Measurements from ENCODE around the gene MED15.

Gene MED15

GRCh38 chr22:20615533-20616450 is 108.4 kb downstream of the MED15 start:
- H3K36me3 ChIP-seq (ENCODE audit: control insufficient read depth, low read length), result no peaks in the 10 kb centered on the region
- no peak overlapping the region for H3K4me3 ChIP-seq (ENCODE audit: low read length)
- H3K79me2 ChIP-seq (ENCODE audit: control insufficient read depth, low read length), result no peaks in the 10 kb centered on the region
- TF ChIP-seq EZH2phosphoT487 (IDR thresholded peaks at IDR 0.05; ENCODE audit: borderline replicate concordance, low read length) (no peak), CTCF (IDR thresholded peaks at IDR 0.05; ENCODE audit: low read depth, low read length, poor library complexity, severe bottlenecking) (no peak)
- H3F3A ChIP-seq (ENCODE audit: control insufficient read depth, insufficient read depth), result no peaks in the 10 kb centered on the region
- H3K9me3 ChIP-seq (ENCODE audit: control insufficient read depth, insufficient read depth, low read length), result no peaks in the 10 kb centered on the region
- H3K4me2 ChIP-seq (ENCODE audit: low read length), result no peak overlapping the region
- H3K9me2 ChIP-seq (replicated peaks; ENCODE audit: control insufficient read depth, low read length), result no peaks in the 10 kb centered on the region
- H3K27ac ChIP-seq (ENCODE audit: low read depth, low read length), result no peak overlapping the region
- no peaks in the 10 kb centered on the region for H3K4me1 ChIP-seq (ENCODE audit: control insufficient read depth, low read length)
- no peaks in the 10 kb centered on the region for H3K27me3 ChIP-seq (ENCODE audit: control insufficient read depth, low read length)
- no peaks in the 10 kb centered on the region for H4K20me1 ChIP-seq (ENCODE audit: control insufficient read depth, insufficient read depth, low read depth, low read length)

GRCh38 chr22:20616451-20617043 is 109.1 kb downstream of the MED15 start:
- Histone ChIP-seq H3K9me2 (replicated peaks; ENCODE audit: control insufficient read depth, low read length) (no peaks in the 10 kb centered on the region), H3K4me2 (ENCODE audit: low read length) (no peak overlapping the region), H3K27me3 (ENCODE audit: control insufficient read depth, low read length) (no peaks in the 10 kb centered on the region), H3K36me3 (ENCODE audit: control insufficient read depth, low read length) (no peaks in the 10 kb centered on the region), H3K27ac (ENCODE audit: low read depth, low read length) (no peak overlapping the region), H3F3A (ENCODE audit: control insufficient read depth, insufficient read depth) (no peaks in the 10 kb centered on the region), H3K4me3 (ENCODE audit: low read length) (no peak overlapping the region), H3K4me1 (ENCODE audit: control insufficient read depth, low read length) (no peaks in the 10 kb centered on the region), H4K20me1 (ENCODE audit: control insufficient read depth, insufficient read depth, low read depth, low read length) (no peaks in the 10 kb centered on the region), H3K79me2 (ENCODE audit: control insufficient read depth, low read length) (no peaks in the 10 kb centered on the region), H3K9me3 (ENCODE audit: control insufficient read depth, insufficient read depth, low read length) (no peaks in the 10 kb centered on the region)
- TF ChIP-seq CTCF (IDR thresholded peaks at IDR 0.05; ENCODE audit: low read depth, low read length, poor library complexity, severe bottlenecking) (no peak), EZH2phosphoT487 (IDR thresholded peaks at IDR 0.05; ENCODE audit: borderline replicate concordance, low read length) (no peak)

GRCh38 chr22:20618488-20618887 is 111.1 kb downstream of the MED15 start:
- no peak for TF ChIP-seq EZH2phosphoT487 (IDR thresholded peaks at IDR 0.05; ENCODE audit: borderline replicate concordance, low read length)
- no peak for TF ChIP-seq CTCF (IDR thresholded peaks at IDR 0.05; ENCODE audit: low read depth, low read length, poor library complexity, severe bottlenecking)

More at GRCh38 chr22:20618488-20618887, 111.1 kb downstream of the MED15 start:
- H3K4me2 ChIP-seq (ENCODE audit: low read length), result no peak overlapping the region
- H3K79me2 ChIP-seq (ENCODE audit: control insufficient read depth, low read length), result no peaks in the 10 kb centered on the region
- no peaks in the 10 kb centered on the region for H3K9me2 ChIP-seq (replicated peaks; ENCODE audit: control insufficient read depth, low read length)
- H3K27me3 ChIP-seq (ENCODE audit: control insufficient read depth, low read length), result no peaks in the 10 kb centered on the region
- no peaks in the 10 kb centered on the region for H4K20me1 ChIP-seq (ENCODE audit: control insufficient read depth, insufficient read depth, low read depth, low read length)
- no peak overlapping the region for H3K27ac ChIP-seq (ENCODE audit: low read depth, low read length)
- H3K9me3 ChIP-seq (ENCODE audit: control insufficient read depth, insufficient read depth, low read length), result no peaks in the 10 kb centered on the region
- no peak overlapping the region for H3K4me3 ChIP-seq (ENCODE audit: low read length)
- no peaks in the 10 kb centered on the region for H3K36me3 ChIP-seq (ENCODE audit: control insufficient read depth, low read length)
- no peaks in the 10 kb centered on the region for H3K4me1 ChIP-seq (ENCODE audit: control insufficient read depth, low read length)
- H3F3A ChIP-seq (ENCODE audit: control insufficient read depth, insufficient read depth), result no peaks in the 10 kb centered on the region
